ENCODE results near the gene ACP5. TPM values are rescaled to one million over a fixed set of nuclear protein-coding genes. Genes with fewer than 3 reads are reported as not detected.
A peak's percentile ranks its signal among the peaks of the same experiment; 100 is the strongest.
"Not testable (repeated sequence)": the region's sequence is repeated elsewhere in the genome, so short reads cannot be mapped to it uniquely, and the experiment has no call there.

The ACP5 gene
- polyA plus RNA-seq (2013, experiment 1 of 2) = 13.7 TPM
- 13.5 TPM for polyA plus RNA-seq (2013, experiment 2 of 2)

DNA sequence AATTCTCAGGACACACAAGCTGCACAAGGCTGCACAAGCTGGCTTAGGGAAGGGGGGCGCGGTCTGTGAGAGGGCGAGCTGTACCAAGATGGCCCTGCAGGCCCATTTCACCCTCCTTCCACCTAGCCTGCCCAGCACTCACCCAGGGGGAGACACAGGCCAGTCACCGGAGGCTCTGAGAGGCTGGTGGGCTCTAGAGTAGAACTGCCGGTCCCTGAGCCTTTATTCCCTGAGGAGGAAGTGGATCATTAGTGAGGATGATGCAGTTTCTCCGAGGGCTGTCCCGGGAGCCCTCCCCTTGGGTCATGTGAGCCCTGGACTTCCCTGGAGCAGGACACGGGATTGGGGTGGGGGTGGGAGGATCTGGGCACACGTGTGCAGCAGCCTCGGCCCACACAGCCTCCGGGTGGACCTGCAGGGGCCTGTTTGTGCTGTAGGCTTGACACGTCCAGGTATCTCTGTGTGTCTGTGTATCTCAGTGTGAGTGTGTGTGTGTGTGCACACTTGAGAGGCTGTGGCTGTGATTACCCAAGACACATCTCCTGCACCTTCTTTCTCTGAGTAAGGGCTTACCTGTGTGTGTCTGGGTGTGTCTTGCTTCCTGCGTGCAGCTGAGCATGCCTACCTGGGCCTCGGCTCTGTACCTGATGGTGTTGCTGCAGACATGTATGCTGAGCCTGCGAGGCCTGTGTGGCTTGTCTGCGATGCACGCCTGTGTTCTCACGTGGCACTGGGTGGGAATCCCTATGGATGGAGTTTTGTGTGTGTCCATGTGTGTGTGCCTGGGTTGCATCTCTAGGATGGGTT is at the start of gene ACP5:
ACP5 (minus strand) TSS at position 195 of the 807 bp plus-strand sequence. CDS start 328 bp downstream, outside the sequence.
- no peak within 1 kb of the TSS for H2BK15ac ChIP-seq (ENCODE audit: low read depth, poor library complexity, severe bottlenecking)
- H3K4me1 ChIP-seq (ENCODE audit: control insufficient read depth, insufficient read depth, low read depth, low read length) = peaks cover 10% of the 10 kb centered on the region
- WGBS = 69% methylated on average over 17 of the region's 18 CpGs
- H3K27ac ChIP-seq (ENCODE audit: low read length, poor library complexity, severe bottlenecking) = no peak within 1 kb of the TSS
- peak within 1 kb of the TSS in 1 of 2 experiments; percentile 58 for H3K4me3 ChIP-seq (ENCODE audit: insufficient read depth in 1 of 2, low read depth in 1 of 2, low read length in 2 of 2)
- no peak within 1 kb of the TSS for H3K14ac ChIP-seq (ENCODE audit: low read length in 2 of 2)
- peak within 1 kb of the TSS; percentile 33 to 64 for H3K4ac ChIP-seq (ENCODE audit: low read depth in 1 of 2, low read length in 2 of 2)
- no peaks in the 10 kb centered on the region for H3K9me3 ChIP-seq (ENCODE audit: control insufficient read depth, low read length)
- peaks cover 6 to 13% of the 10 kb centered on the region in 2 experiments for H3K27me3 ChIP-seq (ENCODE audit: control insufficient read depth in 1 of 2, insufficient read depth in 1 of 2, low read length in 2 of 2)
- no peak within 1 kb of the TSS for H2BK5ac ChIP-seq (ENCODE audit: low read depth, low read length, poor library complexity, severe bottlenecking)
- no peaks in the 10 kb centered on the region for H3K79me1 ChIP-seq (replicated peaks; ENCODE audit: low read length, poor library complexity, severe bottlenecking)
- H3K36me3 ChIP-seq (ENCODE audit: control insufficient read depth in 1 of 2, insufficient read depth in 2 of 2, low read depth in 1 of 2, low read length in 2 of 2) = no peaks in the 10 kb centered on the region
- H3K18ac ChIP-seq (ENCODE audit: low read depth in 1 of 2, low read length in 2 of 2) = peak within 1 kb of the TSS; percentile 51 to 89
- H4K8ac ChIP-seq (ENCODE audit: low read length) = peak within 1 kb of the TSS; percentile 87
- H2BK120ac ChIP-seq (ENCODE audit: low read depth, low read length) = peak within 1 kb of the TSS; percentile 68
- no peak within 1 kb of the TSS for H3K9ac ChIP-seq (ENCODE audit: low read length)
- peak within 1 kb of the TSS; percentile 97 for H4K91ac ChIP-seq (ENCODE audit: low read length)
- H2AFZ ChIP-seq (ENCODE audit: low read depth, low read length) = peak within 1 kb of the TSS; percentile 29
- no peak within 1 kb of the TSS for H3K23ac ChIP-seq (ENCODE audit: low read length in 2 of 2)
- H3K4me2 ChIP-seq (ENCODE audit: low read length, poor library complexity, severe bottlenecking) = no peak within 1 kb of the TSS
- peak; percentile 37 for DNase-seq
- H2BK12ac ChIP-seq (ENCODE audit: low read length in 2 of 2) = peak within 1 kb of the TSS in 1 of 2 experiments; percentile 94
- H2AK5ac ChIP-seq (ENCODE audit: low read length, severe bottlenecking) = no peak within 1 kb of the TSS

DNA sequence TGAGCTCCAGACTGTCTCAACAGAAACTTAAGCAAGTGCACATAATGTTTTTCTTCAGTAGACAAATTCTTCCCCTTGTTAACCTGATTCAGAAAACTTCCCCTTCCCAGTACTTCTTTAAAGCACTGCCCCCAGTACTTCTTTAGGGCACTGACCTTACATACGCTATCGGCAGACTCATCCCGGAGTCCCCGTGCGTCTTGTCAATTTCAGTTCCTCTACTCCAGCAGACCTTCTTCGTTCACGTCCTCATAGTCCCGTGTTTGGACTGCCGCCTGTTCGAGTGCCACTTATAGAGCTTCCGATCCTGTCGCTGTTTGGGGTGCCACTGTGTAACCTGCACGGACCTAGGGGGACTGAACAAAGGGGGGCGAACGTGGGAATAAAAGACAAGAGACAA is 48.8 kb upstream of the ACP5 start:
- no peak overlapping the region for H3K9ac ChIP-seq (ENCODE audit: low read length)
- H3K4me2 ChIP-seq (ENCODE audit: low read length, poor library complexity, severe bottlenecking) = no peak overlapping the region
- H3K27me3 ChIP-seq (ENCODE audit: control insufficient read depth in 1 of 2, insufficient read depth in 1 of 2, low read length in 2 of 2) = peaks cover 0 to 12% of the 10 kb centered on the region in 2 experiments
- peaks cover 2% of the 10 kb centered on the region for H3K4me1 ChIP-seq (ENCODE audit: control insufficient read depth, insufficient read depth, low read depth, low read length)
- H2BK5ac ChIP-seq (ENCODE audit: low read depth, low read length, poor library complexity, severe bottlenecking) = no peak overlapping the region
- no peak overlapping the region for H3K4ac ChIP-seq (ENCODE audit: low read depth in 1 of 2, low read length in 2 of 2)
- no peaks in the 10 kb centered on the region for H3K9me3 ChIP-seq (ENCODE audit: control insufficient read depth, low read length)
- no peak overlapping the region for H2BK120ac ChIP-seq (ENCODE audit: low read depth, low read length)
- H3K23ac ChIP-seq (ENCODE audit: low read length in 2 of 2) = no peak overlapping the region
- H2BK12ac ChIP-seq (ENCODE audit: low read length in 2 of 2) = no peak overlapping the region
- no peak overlapping the region for H3K18ac ChIP-seq (ENCODE audit: low read depth in 1 of 2, low read length in 2 of 2)
- H3K14ac ChIP-seq (ENCODE audit: low read length in 2 of 2) = no peak overlapping the region
- no peak overlapping the region for H2AFZ ChIP-seq (ENCODE audit: low read depth, low read length)
- H3K79me1 ChIP-seq (replicated peaks; ENCODE audit: low read length, poor library complexity, severe bottlenecking) = peaks cover 3% of the 10 kb centered on the region
- DNase-seq = no peak
- H4K91ac ChIP-seq (ENCODE audit: low read length) = no peak overlapping the region
- no peak overlapping the region for H2AK5ac ChIP-seq (ENCODE audit: low read length, severe bottlenecking)
- 87% methylated on average over 15 of the region's 15 CpGs for WGBS
- peaks cover 0 to 7% of the 10 kb centered on the region in 2 experiments for H3K36me3 ChIP-seq (ENCODE audit: control insufficient read depth in 1 of 2, insufficient read depth in 2 of 2, low read depth in 1 of 2, low read length in 2 of 2)
- H3K4me3 ChIP-seq (ENCODE audit: insufficient read depth in 1 of 2, low read depth in 1 of 2, low read length in 2 of 2) = no peak overlapping the region
- no peak overlapping the region for H3K27ac ChIP-seq (ENCODE audit: low read length, poor library complexity, severe bottlenecking)
- no peak overlapping the region for H4K8ac ChIP-seq (ENCODE audit: low read length)
- H2BK15ac ChIP-seq (ENCODE audit: low read depth, poor library complexity, severe bottlenecking) = no peak overlapping the region

- H3K4me3 ChIP-seq (ENCODE audit: insufficient read depth in 1 of 2, low read depth in 1 of 2, low read length in 2 of 2) = peak overlapping the region in 1 of 2 experiments; percentile 77
- H3K27ac ChIP-seq (ENCODE audit: low read length, poor library complexity, severe bottlenecking) = no peak overlapping the region
- peak overlapping the region; percentile 72 for H3K9ac ChIP-seq (ENCODE audit: low read length)
- no peak overlapping the region for H4K91ac ChIP-seq (ENCODE audit: low read length)
- H2AK5ac ChIP-seq (ENCODE audit: low read length, severe bottlenecking) = no peak overlapping the region
- H2BK120ac ChIP-seq (ENCODE audit: low read depth, low read length) = no peak overlapping the region
- H4K8ac ChIP-seq (ENCODE audit: low read length) = no peak overlapping the region
- no peak overlapping the region for H3K4me2 ChIP-seq (ENCODE audit: low read length, poor library complexity, severe bottlenecking)
- no peak overlapping the region for H2BK15ac ChIP-seq (ENCODE audit: low read depth, poor library complexity, severe bottlenecking)
- no peak overlapping the region for H3K14ac ChIP-seq (ENCODE audit: low read length in 2 of 2)
- peaks cover 2% of the 10 kb centered on the region for H3K4me1 ChIP-seq (ENCODE audit: control insufficient read depth, insufficient read depth, low read depth, low read length)
- WGBS = 60% methylated on average over 4 of the region's 4 CpGs
- peaks cover 18% of the 10 kb centered on the region for H3K9me3 ChIP-seq (ENCODE audit: control insufficient read depth, low read length)
- H3K36me3 ChIP-seq (ENCODE audit: control insufficient read depth in 1 of 2, insufficient read depth in 2 of 2, low read depth in 1 of 2, low read length in 2 of 2) = peaks cover 21 to 27% of the 10 kb centered on the region in 2 experiments
- no peak overlapping the region for H2BK5ac ChIP-seq (ENCODE audit: low read depth, low read length, poor library complexity, severe bottlenecking)
- H2BK12ac ChIP-seq (ENCODE audit: low read length in 2 of 2) = no peak overlapping the region
- H2AFZ ChIP-seq (ENCODE audit: low read depth, low read length) = no peak overlapping the region
- DNase-seq = peak; percentile 46
- no peak overlapping the region for H3K23ac ChIP-seq (ENCODE audit: low read length in 2 of 2)
- H3K4ac ChIP-seq (ENCODE audit: low read depth in 1 of 2, low read length in 2 of 2) = no peak overlapping the region
- H3K79me1 ChIP-seq (replicated peaks; ENCODE audit: low read length, poor library complexity, severe bottlenecking) = peaks cover 8% of the 10 kb centered on the region
- peaks cover 0 to 7% of the 10 kb centered on the region in 2 experiments for H3K27me3 ChIP-seq (ENCODE audit: control insufficient read depth in 1 of 2, insufficient read depth in 1 of 2, low read length in 2 of 2)
- no peak overlapping the region for H3K18ac ChIP-seq (ENCODE audit: low read depth in 1 of 2, low read length in 2 of 2)
These were observed 46.6 kb upstream of the ACP5 start for GRCh38 chr19:11624069-11624463.

GRCh38 chr19:11622401-11622800 is 45.0 kb upstream of the ACP5 start:
- H2BK12ac ChIP-seq (ENCODE audit: low read length in 2 of 2); H3K4me1 ChIP-seq (ENCODE audit: control insufficient read depth, insufficient read depth, low read depth, low read length); H2BK120ac ChIP-seq (ENCODE audit: low read depth, low read length); H2BK15ac ChIP-seq (ENCODE audit: low read depth, poor library complexity, severe bottlenecking); H2BK5ac ChIP-seq (ENCODE audit: low read depth, low read length, poor library complexity, severe bottlenecking); H2AK5ac ChIP-seq (ENCODE audit: low read length, severe bottlenecking); H3K9ac ChIP-seq (ENCODE audit: low read length); H3K4me3 ChIP-seq (ENCODE audit: insufficient read depth in 1 of 2, low read depth in 1 of 2, low read length in 2 of 2); H4K8ac ChIP-seq (ENCODE audit: low read length); H3K4ac ChIP-seq (ENCODE audit: low read depth in 1 of 2, low read length in 2 of 2); DNase-seq; H3K14ac ChIP-seq (ENCODE audit: low read length in 2 of 2); H3K4me2 ChIP-seq (ENCODE audit: low read length, poor library complexity, severe bottlenecking); H3K27ac ChIP-seq (ENCODE audit: low read length, poor library complexity, severe bottlenecking); H4K91ac ChIP-seq (ENCODE audit: low read length); H3K23ac ChIP-seq (ENCODE audit: low read length in 2 of 2); H3K27me3 ChIP-seq (ENCODE audit: control insufficient read depth in 1 of 2, insufficient read depth in 1 of 2, low read length in 2 of 2); H3K18ac ChIP-seq (ENCODE audit: low read depth in 1 of 2, low read length in 2 of 2); H2AFZ ChIP-seq (ENCODE audit: low read depth, low read length): not testable (repeated sequence)
- peaks cover 13% of the 10 kb centered on the region for H3K79me1 ChIP-seq (replicated peaks; ENCODE audit: low read length, poor library complexity, severe bottlenecking)
- 79% methylated on average over 2 of the region's 3 CpGs for WGBS
- H3K9me3 ChIP-seq (ENCODE audit: control insufficient read depth, low read length) = peaks cover 34% of the 10 kb centered on the region
- H3K36me3 ChIP-seq (ENCODE audit: control insufficient read depth in 1 of 2, insufficient read depth in 2 of 2, low read depth in 1 of 2, low read length in 2 of 2) = peaks cover 38 to 39% of the 10 kb centered on the region in 2 experiments
